LoVo (cell line): ENCODE measurements around the gene CORO1C.
"Not testable (repeated sequence)": the region's sequence is repeated elsewhere in the genome, so short reads cannot be mapped to it uniquely, and the experiment has no call there.

Source experiments
- DNase-seq: peaks from one replicate; pipeline ENCODE4 v3.0.0-alpha.2; 2016; ENCODE audit warnings: low spot score

Gene CORO1C

GRCh38 chr12:108633081-108633533, 98.2 kb downstream of the CORO1C start:
- no peak for DNase-seq

- not testable (repeated sequence) for DNase-seq
These were observed 100.1 kb downstream of the CORO1C start for GRCh38 chr12:108631261-108631660.

DNA sequence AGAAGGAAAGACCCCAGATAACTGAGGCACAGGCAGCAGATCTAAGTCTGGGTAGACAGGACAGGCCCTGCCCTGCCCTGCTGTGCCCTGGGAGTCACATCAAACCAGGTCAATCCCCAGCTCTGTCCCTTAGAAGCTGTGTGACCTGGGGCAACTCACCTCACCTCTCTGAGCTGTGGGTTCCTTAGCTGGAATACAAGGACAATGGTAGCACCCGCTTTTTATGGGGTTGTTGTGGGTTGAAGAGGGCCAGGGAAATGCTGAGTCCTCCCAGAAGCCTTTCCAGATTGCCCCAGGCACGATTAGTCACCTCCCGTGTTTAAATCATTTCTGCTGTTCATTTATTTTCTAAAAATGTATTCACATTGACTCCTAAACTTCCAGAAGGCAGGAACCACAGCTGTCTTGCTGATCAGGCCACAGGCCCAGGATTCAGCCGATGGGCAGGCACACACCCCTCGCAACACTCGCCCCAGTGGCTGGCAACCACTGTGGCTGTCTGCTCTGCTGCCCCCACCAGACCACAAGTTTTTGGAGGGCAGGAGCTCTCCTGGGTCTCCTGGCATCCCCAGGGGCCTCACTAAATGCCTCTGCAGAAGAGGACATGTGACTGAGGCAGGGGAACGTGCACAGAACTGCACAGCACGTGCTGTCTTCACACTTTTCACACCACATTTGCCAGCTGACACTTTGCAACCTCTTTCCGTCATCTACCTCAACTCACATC, 100.7 kb downstream of the CORO1C start:
- no peak for DNase-seq

DNA sequence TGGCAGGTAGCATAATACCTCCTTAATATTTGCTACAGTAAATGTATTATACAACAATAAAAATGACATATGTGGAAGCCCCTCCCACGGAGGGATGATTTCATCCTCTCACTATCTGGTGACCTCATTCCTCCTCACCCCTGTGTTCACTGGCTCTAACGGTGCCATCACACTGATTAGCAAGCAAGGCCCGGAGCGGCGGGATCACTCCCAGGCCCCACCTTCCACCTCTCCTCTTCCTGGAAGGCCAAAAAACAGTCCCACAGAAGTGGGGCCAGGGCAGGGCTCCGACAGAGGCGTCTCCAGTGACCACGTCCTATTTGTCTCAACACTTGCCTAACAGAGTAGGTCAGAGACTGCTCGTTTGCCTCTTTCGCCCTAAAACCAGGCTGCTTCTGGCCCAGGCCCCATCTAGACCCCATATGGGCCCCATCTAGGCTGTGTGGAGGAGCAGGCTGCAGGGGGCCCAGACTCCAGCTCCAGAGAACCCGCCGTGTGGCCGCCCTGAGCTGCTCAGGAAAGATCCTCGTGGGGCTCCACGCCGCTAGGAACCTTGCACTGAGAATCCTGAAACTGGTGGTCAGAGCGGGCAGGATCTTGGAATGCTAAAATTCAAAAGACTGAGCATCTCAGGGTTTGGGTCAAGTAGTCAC, 101.4 kb downstream of the CORO1C start:
- DNase-seq: no peak

DNA sequence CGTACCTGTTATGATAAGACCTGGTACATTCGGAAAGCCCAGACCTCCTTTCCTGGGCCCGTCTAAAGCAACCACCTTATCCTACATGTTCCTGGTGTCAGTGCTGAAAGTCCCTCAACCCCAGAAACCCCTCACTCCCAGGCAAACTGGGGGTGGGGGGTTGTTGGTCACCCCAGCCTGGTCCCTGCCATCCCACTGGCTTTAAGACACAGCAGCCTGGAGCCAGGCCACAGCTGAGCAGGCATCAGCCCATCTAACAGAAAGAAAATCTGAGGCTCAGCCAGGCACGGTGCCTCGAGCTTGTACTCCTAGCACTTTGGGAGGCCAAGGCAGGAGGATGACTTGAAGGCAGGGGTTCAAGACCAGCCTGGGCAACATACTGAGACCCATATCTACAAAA, 102.2 kb downstream of the CORO1C start:
- no peak for DNase-seq

DNA sequence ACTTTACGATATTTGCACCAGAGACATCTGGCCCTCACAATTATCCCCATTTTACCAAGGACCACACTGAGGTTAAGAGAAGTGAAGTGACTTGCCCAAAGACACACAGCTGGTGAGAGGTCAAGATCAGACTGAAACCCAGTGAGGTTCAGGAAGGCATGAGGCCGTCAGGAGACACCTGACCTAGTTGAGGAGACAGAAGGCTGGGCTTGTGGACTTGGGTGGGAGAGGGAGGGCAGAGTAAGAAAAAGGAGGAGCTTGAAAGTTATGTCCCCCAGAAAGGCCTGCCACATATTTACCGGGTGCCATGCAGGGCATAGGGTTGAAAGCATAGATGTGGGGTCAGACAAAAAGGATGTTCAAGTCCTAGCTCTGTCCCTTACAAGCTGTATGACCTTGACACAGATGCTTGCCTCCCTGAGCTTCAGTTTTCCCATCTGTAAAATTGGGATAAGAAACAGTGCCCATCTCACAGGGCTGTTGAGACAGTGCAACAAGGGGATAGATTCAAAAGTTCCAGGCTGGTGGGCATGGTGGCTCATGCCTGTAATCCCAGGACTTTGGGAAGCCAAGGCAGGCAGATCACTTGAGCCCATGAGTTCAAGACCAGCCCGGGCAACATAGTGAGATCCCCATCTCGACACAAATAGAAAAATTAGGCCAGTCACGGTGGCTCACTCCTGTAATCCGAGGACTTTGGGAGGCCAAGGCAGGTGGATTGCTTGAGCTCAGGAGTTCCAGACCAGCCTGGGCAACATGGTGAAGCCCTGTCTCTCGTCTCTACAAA, 104.0 kb downstream of the CORO1C start:
- no peak for DNase-seq

GRCh38 chr12:108625228-108625627, 106.1 kb downstream of the CORO1C start:
- no peak for DNase-seq

- no peak for DNase-seq
These were observed 107.7 kb downstream of the CORO1C start for GRCh38 chr12:108623577-108623976.

GRCh38 chr12:108622921-108623514, 108.3 kb downstream of the CORO1C start:
- no peak for DNase-seq

GRCh38 chr12:108622421-108622820, 108.9 kb downstream of the CORO1C start:
- no peak for DNase-seq

DNA sequence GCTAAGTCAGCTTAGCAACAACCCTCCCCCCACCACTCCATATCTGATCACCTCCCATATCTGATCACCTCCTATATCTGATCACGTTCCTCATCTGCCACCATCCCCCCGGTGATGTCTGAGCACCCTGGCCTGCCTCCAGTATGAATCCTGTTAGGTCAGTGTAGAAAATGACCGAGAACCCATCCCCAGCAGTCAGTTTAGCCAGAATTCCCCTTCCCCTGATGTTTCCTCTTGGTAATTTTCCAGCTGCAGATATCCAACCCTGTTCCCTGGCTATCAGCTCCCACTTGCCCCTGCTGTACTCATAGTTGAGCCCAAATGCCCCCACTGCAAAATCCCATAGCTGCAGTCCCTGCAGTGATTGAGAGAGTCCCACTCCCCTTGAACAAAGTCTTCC, 110.2 kb downstream of the CORO1C start:
- no peak for DNase-seq

GRCh38 chr12:108620236-108620879, 111.0 kb downstream of the CORO1C start:
- DNase-seq: no peak

GRCh38 chr12:108619369-108620160, 111.8 kb downstream of the CORO1C start:
- DNase-seq: no peak

DNA sequence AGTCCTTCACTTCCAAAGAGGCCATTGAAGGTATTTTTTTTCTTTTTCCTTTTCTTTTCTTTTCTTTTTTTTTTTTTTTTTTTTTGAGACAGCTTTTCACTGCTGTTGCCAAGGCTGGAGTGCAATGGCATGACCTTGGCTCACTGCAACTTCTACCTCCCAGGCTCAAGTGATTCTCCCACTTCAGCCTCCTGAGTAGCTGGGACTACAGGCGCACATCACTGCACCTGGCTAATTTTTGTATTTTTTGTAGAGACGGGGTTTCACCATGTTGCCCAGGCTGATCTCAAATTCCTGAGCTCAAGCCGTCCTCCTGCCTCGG, 112.4 kb downstream of the CORO1C start:
- DNase-seq: not testable (repeated sequence)

GRCh38 chr12:108618079-108618952, 113.0 kb downstream of the CORO1C start:
- peak; percentile 84 for DNase-seq

GRCh38 chr12:108616941-108617858, 114.1 kb downstream of the CORO1C start:
- DNase-seq: no peak

DNA sequence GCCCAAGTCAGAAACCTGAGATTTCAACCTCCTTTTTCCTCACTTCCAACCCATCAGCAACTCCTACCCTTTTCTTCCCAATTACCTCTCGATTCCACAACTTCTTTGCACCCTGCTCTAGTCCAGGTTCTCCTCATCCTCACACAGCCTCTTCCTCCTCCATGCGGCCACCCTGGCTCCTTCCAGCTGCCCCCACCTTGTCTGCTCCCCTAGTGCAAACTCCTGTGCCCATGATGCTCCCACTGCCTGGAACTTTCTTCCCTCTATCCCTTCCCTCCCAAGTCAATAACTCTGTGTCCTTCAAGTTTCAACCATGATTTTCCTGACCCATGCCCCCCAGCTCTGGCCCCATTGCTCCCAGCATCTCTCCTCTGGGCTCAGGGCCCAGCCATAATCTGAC, 115.0 kb downstream of the CORO1C start:
- no peak for DNase-seq

DNA sequence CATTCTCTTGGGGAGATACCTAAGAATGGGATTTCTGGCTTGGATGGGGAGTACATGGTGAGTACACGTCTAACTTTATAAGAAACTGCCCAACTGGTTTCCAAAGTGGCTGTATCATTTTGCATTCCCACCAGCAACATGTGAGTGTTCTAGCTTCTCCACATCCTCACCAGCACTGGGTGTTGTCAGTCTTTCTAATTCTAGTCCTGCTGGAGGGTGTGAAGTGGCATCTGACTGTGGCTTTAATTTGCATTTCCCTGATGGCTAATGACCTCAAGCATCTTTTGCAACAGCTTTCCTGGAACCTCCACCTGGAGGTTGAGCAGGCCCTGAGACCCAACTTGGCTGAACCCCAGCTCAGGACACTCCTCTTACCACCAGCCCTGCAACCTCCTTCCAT, 115.4 kb downstream of the CORO1C start:
- DNase-seq: no peak

DNA sequence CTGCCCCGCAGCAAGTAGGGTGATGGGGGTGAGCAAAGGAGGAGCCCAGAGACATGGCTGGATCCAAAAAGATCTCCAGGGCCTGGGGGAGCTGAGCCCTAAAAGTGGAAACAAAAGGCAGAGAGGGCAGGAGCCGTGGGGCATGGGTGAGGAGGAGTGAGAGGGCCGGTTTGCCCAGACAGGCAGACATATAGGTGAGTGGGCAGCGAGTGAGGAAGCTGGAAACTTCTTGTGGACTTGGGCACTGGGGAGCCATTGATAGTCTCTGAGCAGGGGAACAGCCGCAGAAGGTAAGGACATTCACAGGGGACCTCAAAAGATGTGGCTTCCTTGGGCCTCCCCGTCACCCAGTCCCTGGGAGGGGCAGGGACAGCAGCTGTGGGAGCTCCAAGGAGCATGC, 116.7 kb downstream of the CORO1C start:
- DNase-seq: no peak
